Breast epithelium (tissue), 4 donors: ENCODE measurements around the gene HEATR1. TPM values are rescaled to one million over a fixed set of nuclear protein-coding genes. Genes with fewer than 3 reads are reported as not detected.
A peak's percentile ranks its signal among the peaks of the same experiment; 100 is the strongest.

ENCODE experiments used
- DNase-seq, 2 donors: peaks; one replicate each; pipeline ENCODE4 v3.0.0-alpha.2; 2019; ENCODE audit warnings: low spot score in 2 of 2
- H3K27ac ChIP-seq, 2 donors: fragments of 200-600 bp; sonication (generic) in 1 of 2; one replicate each; pipeline ENCODE4 v1.5.1; 2016 to 2019; ENCODE audit warnings: mild to moderate bottlenecking in 1 of 2
- H3K27me3 ChIP-seq, 2 donors: fragments of 200-600 bp; sonication (generic) in 1 of 2; one replicate each; pipeline versions ENCODE4 v1.5.1 to v1.6.0; 2017 to 2019; ENCODE audit warnings: control low read depth in 1 of 2, mild to moderate bottlenecking in 1 of 2
- H3K36me3 ChIP-seq: fragments of 200-600 bp; one replicate; pipeline ENCODE4 v1.5.1; 2019
- H3K4me1 ChIP-seq, 2 donors: fragments of 200-600 bp; sonication (generic); one replicate each; pipeline ENCODE4 v1.5.1; 2016 to 2019; ENCODE audit warnings: control low read depth in 1 of 2
- H3K4me3 ChIP-seq, 3 donors: fragments of 200-600 bp; sonication (generic); 1 replicate in 2 of 3; 2 replicates in 1 of 3; pipeline ENCODE4 v1.5.1; 2016 to 2019; ENCODE audit warnings: mild to moderate bottlenecking in 3 of 3, moderate library complexity in 2 of 3
- H3K9me3 ChIP-seq, 2 donors: fragments of 200-600 bp; sonication (generic) in 1 of 2; one replicate each; pipeline ENCODE4 v1.5.1; 2016 to 2019; ENCODE audit warnings: control low read depth in 1 of 2
- CTCF ChIP-seq, 3 donors: fragments of 450-650 bp; IDR thresholded peaks; one replicate each; pipeline ENCODE4 v1.5.1; 2016 to 2017; ENCODE audit warnings: antibody characterized with exemption in 3 of 3, mild to moderate bottlenecking in 3 of 3, moderate library complexity in 3 of 3
- POLR2A ChIP-seq: fragments of 450-650 bp; IDR thresholded peaks from one replicate; pipeline ENCODE4 v1.6.1; 2016; ENCODE audit warnings: antibody characterized with exemption, mild to moderate bottlenecking, moderate library complexity
- POLR2AphosphoS5 ChIP-seq, 3 donors: sonication (generic); formaldehyde crosslinking; IDR thresholded peaks; one replicate each; pipeline ENCODE4 v1.6.1; 2017; ENCODE audit warnings: antibody characterized with exemption in 3 of 3
- intact Hi-C: fragments of 100-400 bp; cut with DNase I; formaldehyde crosslinking; loops from one replicate; pipeline ENCODE4 v1.15.1; 2023; ENCODE audit warnings: low total_unique reads
- total RNA-seq, 3 donors: library from RNA; depleted of rRNA; stranded (reverse); fragments of >200 nt; gene quantifications; one replicate each; pipeline ENCODE4 v1.1.0, GENCODE V29; 2016

The HEATR1 gene
- total RNA-seq, 3 donors from 2014 or later = 23.7 to 32.3 (median 30.5) TPM

DNA sequence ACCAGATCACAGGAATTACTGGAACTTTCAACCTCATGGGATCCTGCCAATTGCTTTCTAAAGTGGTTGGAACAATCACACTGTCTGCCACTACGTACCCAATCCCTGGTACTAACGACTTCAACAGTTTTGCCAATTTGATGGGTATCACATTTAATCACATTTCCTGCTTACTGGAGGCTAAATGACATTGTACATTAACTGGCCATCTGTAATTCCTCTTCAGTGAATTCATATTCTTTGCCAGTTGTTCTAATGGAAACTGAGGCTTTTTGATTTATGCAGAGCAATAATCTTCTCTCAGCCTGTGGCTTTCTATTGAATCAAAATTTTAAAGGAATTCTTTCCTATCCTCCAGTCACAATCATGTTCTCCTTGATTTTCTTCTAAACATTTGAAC is 42.3 kb downstream of the HEATR1 start:
- Histone ChIP-seq H3K36me3 (peaks cover 9% of the 10 kb centered on the region), H3K27me3 (no peaks in the 10 kb centered on the region), H3K4me3 (no peak overlapping the region), H3K9me3 (no peaks in the 10 kb centered on the region), H3K27ac (no peak overlapping the region), H3K4me1 (no peaks in the 10 kb centered on the region)
- intact Hi-C loops = no loop called here
- no peak for TF ChIP-seq CTCF (IDR thresholded peaks at IDR 0.05)
- TF ChIP-seq POLR2AphosphoS5 (IDR thresholded peaks at IDR 0.05) = no peak
- TF ChIP-seq POLR2A = no peak
- no peak for DNase-seq

- intact Hi-C loops = no loop called here
- no peak for DNase-seq
- Histone ChIP-seq H3K36me3 (peaks cover 7% of the 10 kb centered on the region), H3K27ac (no peak overlapping the region), H3K27me3 (no peaks in the 10 kb centered on the region), H3K9me3 (no peaks in the 10 kb centered on the region), H3K4me3 (no peak overlapping the region), H3K4me1 (no peaks in the 10 kb centered on the region)
- no peak for TF ChIP-seq POLR2AphosphoS5 (IDR thresholded peaks at IDR 0.05)
- TF ChIP-seq POLR2A = no peak
- no peak for TF ChIP-seq CTCF (IDR thresholded peaks at IDR 0.05)
These were observed 44.0 kb downstream of the HEATR1 start for GRCh38 chr1:236560213-236560771.

GRCh38 chr1:236558846-236559245 is 45.5 kb downstream of the HEATR1 start:
- Histone ChIP-seq H3K27me3 (no peaks in the 10 kb centered on the region), H3K4me3 (no peak overlapping the region), H3K4me1 (no peaks in the 10 kb centered on the region), H3K36me3 (peaks cover 10% of the 10 kb centered on the region), H3K9me3 (no peaks in the 10 kb centered on the region), H3K27ac (no peak overlapping the region)
- TF ChIP-seq CTCF (IDR thresholded peaks at IDR 0.05) (no peak), POLR2A (no peak), POLR2AphosphoS5 (IDR thresholded peaks at IDR 0.05) (no peak)
- intact Hi-C loops = no loop called here
- DNase-seq = no peak

- no peaks in the 10 kb centered on the region for H3K4me1 ChIP-seq
- H3K27ac ChIP-seq = no peak overlapping the region
- H3K27me3 ChIP-seq = no peaks in the 10 kb centered on the region
- no peak overlapping the region for H3K4me3 ChIP-seq
- peak in 1 of 2 donors; percentile 54 for DNase-seq
- intact Hi-C loops = no loop called here
- no peaks in the 10 kb centered on the region for H3K9me3 ChIP-seq
- TF ChIP-seq POLR2AphosphoS5 (IDR thresholded peaks at IDR 0.05) = no peak
- TF ChIP-seq CTCF (IDR thresholded peaks at IDR 0.05) = no peak
- peaks cover 10% of the 10 kb centered on the region for H3K36me3 ChIP-seq
These were observed 46.2 kb downstream of the HEATR1 start for GRCh38 chr1:236558081-236558480.

GRCh38 chr1:236556606-236557005 is 47.7 kb downstream of the HEATR1 start:
- H3K36me3 ChIP-seq = peaks cover 20% of the 10 kb centered on the region
- no peak overlapping the region for H3K4me3 ChIP-seq
- H3K27ac ChIP-seq = no peak overlapping the region
- no peak for DNase-seq
- H3K9me3 ChIP-seq = no peaks in the 10 kb centered on the region
- intact Hi-C loops = no loop called here
- no peak for TF ChIP-seq POLR2A
- no peak for TF ChIP-seq POLR2AphosphoS5 (IDR thresholded peaks at IDR 0.05)
- TF ChIP-seq CTCF (IDR thresholded peaks at IDR 0.05) = no peak
- H3K4me1 ChIP-seq = no peaks in the 10 kb centered on the region
- H3K27me3 ChIP-seq = no peaks in the 10 kb centered on the region
